Stimulated activated CD4-positive, alpha-beta T cell treated with anti-CD3 and anti-CD28 coated beads, Interleukin-1b, Interleukin-23, amount 100 ng/mL, for 48 hours (primary cell): ENCODE results near the gene MOB3B.

Experiments
- DNase-seq: peaks from one replicate; pipeline ENCODE4 v3.0.0-alpha.2; 2020

MOB3B gene

GRCh38 chr9:27540502-27540901 is 10.9 kb upstream of the MOB3B start:
- no peak for DNase-seq

DNA sequence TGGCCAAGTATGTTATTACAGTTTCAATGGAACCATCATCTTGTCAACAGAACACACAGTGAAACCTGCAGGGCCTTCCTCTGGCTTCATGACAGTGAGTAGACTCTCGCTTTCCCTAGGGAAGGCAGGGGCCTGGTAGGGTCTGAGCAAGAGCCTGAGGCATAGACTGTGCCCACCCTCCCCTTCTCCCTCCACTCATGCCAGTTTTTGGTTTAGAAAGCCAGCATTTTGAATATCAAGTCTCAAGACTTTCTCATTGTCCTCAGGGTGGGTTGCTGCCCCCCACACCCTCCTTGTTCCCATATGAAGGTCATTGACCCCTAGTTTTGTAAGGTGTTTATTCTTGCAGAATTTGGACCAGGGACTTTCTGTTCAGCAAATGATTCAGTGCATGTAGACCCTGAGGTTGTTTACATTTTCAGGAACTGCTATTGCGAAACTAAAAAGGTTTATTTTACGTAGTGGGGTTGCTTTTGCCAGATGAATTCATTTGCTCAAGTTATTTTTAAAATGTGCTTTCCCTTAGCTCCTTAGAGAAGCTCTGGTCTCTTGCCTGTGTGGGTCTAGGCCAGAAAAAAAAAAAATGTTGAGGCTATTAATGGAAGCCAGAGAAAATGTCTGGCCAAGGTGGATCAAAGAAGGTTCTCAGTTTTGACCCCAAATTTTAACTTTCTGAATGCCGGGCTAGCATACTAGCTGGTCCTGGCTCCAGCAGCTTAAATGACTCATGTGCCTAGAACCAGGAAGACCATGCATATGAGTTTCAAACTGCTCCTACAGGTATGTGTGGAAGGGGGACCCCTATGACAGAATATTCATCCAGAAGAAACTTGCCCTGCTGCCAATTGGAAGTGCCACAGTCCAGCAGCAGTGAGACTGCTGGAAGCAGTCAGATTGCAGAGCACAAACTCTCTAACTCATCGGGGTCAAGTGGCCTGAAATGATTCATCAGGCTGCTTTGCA is 10.1 kb upstream of the MOB3B start:
- no peak for DNase-seq

- no peak for DNase-seq
Measured at GRCh38 chr9:27538647-27539046, 9.0 kb upstream of the MOB3B start.

DNA sequence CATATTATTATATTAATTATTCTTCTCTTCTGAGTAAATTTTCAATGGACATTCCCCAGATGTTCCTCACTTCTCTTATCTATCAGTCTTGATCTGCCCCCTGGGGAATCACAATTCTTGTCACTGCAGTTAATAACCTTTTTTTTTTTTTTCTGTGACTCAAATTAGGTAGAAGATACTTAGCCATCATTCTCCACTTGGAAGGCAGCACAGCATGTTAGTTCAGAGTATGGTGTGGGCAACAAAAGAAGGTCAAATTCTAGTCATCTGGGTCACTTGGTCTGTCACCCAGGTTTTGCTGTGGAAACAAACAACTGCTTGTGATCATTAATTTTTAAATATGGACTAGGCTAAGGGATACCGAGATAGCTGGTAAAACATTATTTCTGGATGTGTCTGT is 8.1 kb upstream of the MOB3B start:
- DNase-seq, result no peak

- DNase-seq, result no peak
Measured at GRCh38 chr9:27537027-27537435, 7.4 kb upstream of the MOB3B start.

- no peak for DNase-seq
Measured at GRCh38 chr9:27536168-27536567, 6.6 kb upstream of the MOB3B start.

DNA sequence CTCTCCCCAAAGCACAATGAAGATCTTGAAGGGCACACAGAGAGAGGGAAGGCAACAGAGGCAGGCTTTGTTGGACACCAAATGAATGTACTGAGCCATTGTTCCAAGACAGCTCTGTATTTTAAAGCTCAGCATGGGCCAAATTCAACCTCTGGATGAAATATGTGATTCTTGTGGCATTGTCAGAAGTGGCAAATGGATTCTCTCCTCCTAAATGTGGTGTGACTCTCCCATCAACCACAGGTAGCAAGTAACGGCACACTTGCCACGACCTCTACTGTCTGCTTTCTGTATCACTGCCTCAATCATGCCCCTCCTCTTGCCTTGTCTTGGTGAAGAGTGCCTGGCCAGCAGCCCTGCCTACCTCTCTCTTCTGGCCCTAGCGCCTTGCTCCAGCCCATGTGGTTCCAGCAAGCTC is 6.1 kb upstream of the MOB3B start:
- peak; percentile 3 for DNase-seq

GRCh38 chr9:27534658-27535209 is 5.1 kb upstream of the MOB3B start:
- no peak for DNase-seq

GRCh38 chr9:27534131-27534530 is 4.5 kb upstream of the MOB3B start:
- DNase-seq, result no peak

GRCh38 chr9:27533311-27533710 is 3.7 kb upstream of the MOB3B start:
- no peak for DNase-seq

DNA sequence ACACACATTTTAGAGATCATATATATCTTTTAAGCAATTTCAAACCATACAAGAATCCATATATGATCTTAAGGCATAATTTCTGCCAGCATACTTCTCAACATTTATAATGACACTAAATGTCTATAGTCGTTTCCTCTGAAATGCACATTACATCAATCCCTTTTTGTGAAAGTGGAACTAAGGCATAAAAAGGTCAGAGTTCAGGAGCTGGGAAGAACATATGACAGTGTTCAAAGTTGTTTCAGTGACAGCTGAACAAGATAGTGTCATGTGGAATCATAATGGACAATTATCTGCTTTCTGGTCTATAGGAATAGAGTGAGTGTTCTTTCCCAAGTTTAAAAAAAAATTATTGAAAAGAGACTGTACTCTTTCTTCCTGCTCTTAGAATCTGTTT is 2.4 kb upstream of the MOB3B start:
- no peak for DNase-seq

- DNase-seq, result no peak
Measured at GRCh38 chr9:27530915-27531755, 1.5 kb upstream of the MOB3B start.

DNA sequence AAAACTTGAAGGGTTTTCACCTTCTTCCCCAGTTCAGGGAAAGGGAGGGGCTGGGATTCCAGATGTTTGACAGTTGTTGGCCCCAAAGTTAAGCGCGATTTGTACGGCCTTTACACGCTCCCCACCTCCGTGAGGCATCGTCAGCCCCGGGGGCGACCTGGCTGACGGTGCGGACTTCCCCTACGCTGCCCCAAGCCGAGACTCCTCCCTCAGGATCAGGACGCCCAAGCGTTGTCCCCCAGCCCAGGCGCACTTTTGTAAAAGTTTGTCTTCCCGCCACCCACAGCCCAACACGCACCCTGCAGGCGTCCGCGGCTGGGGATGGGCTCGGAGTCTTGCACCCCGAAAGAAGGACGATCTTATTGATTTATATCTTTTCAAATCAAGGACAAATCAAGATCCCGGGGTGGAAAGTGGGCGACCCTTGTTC is 713 bp downstream of the MOB3B start:
- DNase-seq, result peak; percentile 57

DNA sequence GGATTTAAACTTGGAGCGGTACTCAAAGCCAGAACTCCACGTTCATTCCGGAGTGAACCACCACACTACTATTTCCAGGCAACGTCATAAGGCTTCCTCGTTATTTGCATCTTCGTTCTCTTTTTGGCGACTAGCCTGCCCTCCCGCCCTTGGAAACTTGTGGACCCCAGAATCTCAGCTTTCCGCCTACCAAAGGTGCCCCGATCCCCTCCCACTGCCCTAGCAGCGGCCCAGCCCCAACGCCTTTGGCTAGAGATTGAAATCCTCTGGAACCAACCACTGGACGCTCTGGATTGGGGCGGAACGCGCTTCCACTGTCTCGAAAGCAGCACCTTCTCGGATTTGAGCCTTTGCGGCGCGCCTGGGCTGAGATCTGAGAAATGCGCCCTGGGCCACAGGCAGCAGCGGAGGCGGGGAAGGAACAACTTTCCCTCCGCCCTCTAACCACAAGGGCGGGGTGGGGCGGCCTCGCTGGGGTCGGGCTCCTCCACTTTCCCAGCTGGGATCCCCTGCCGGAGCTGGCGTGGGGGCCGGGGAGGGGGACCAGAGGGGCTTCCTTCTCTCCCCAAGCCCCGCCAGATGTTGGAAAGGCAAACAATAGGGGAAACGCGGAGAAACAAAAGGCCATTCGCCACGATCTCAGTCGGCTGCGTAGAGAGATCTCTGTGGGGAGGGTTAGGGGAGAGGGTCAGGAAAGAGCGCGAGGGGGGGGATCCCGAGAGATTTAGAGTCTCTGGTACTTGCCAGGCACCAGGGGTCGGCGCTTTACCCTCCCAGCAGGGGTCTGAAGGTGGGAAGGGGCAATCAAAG is 1.3 kb downstream of the MOB3B start:
- peak; percentile 56 for DNase-seq

GRCh38 chr9:27527702-27528075 is 1.9 kb downstream of the MOB3B start:
- DNase-seq, result no peak

GRCh38 chr9:27524236-27524635 is 5.4 kb downstream of the MOB3B start, which contains the start of gene IFNK:
IFNK (plus strand) TSS chr9:27524290; CDS start chr9:27524337, 47 bp downstream.
- no peak for DNase-seq

GRCh38 chr9:27523141-27523540 is 6.5 kb downstream of the MOB3B start:
- DNase-seq, result no peak

DNA sequence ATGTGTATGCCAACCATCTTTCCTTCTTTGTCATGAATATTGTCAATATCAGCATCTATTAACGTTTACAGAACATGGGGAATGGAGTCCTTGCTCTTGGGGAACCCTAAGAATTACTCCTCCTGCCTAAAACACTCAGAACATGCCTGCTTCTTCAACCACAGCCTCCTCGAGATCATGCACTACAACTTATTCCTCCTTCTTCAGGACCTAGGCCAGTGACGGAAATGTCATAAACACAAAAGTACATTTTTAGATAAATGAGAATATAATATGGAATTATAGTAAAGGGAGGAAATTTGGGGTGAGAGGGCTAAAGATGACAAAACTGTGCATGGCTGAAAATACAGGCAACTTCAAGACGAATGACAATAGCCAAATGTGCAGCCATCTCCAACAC is 8.6 kb downstream of the MOB3B start:
- DNase-seq, result no peak

DNA sequence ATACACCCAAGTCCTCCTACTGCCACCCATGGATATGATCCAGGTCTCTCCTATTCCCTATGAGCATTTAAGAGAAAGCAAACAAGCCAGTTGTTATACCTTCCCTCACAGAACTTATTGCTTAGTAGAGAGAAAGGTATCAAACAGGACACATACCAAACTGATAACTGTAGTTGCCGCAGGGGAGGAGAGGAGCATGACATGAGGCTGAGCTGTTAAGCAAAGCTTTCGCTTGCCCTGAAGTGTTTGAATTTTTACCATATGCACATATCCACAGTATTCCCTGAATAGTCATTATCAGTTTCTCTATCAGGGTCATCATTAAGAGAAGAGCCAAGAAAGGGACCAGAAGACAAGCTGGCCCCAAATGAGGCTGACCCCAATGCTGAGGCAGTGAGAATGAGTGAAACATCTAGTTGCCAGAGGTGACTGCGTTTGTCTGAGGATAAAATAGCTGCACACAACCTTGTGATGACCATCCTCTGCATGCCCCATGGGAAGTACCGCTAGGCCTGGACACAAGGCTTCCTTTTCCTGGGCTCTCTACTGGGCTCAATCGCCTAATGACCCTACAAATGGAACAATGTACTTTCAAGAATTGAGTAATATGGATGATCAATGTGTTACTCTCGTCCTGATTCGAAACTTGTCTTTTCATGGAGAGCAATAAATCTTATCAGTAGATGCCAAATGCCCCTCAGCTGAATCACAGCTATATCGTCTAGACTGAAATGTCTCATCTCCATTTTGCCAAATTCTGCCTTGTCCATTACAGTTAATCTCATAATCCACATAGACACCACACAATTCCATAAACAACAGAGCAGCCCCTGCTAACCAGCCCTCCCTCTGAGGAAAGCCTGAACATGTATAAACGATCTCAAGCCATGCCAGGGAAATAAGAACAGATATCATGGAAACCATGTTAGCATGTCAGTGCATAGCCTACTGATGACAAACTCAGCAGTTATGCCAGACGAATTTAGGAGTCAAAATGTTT is 9.8 kb downstream of the MOB3B start:
- no peak for DNase-seq

GRCh38 chr9:27518809-27519208 is 10.8 kb downstream of the MOB3B start:
- DNase-seq, result no peak

GRCh38 chr9:27518006-27518405 is 11.6 kb downstream of the MOB3B start:
- DNase-seq, result no peak
